ENCODE results near the gene RMND5A. TPM values are rescaled to one million over a fixed set of nuclear protein-coding genes. Genes with fewer than 3 reads are reported as not detected.
A peak's percentile ranks its signal among the peaks of the same experiment; 100 is the strongest.

Gene RMND5A
- total and polyA plus RNA-seq, 9 donors, result 26.5 to 41.3 (median 32.9) TPM

GRCh38 chr2:86776532-86776931 lies 56.4 kb downstream of the RMND5A start:
- Histone ChIP-seq H3K27me3 (ENCODE audit: control insufficient read depth, insufficient read depth, low read length) (no peaks in the 10 kb centered on the region), H3K36me3 (ENCODE audit: control insufficient read depth, insufficient read depth, low read length) (peaks cover 5% of the 10 kb centered on the region), H3K27ac (ENCODE audit: low read length) (no peak overlapping the region), H3K9me3 (replicated peaks; ENCODE audit: control insufficient read depth, low read depth, low read length) (no peaks in the 10 kb centered on the region), H3K4me1 (ENCODE audit: control insufficient read depth, insufficient read depth, low read length) (no peaks in the 10 kb centered on the region), H3K4me3 (ENCODE audit: low read length) (no peak overlapping the region)
- 86% methylated on average over 2 of the region's 7 CpGs for WGBS (ENCODE audit: insufficient coverage)
- DNase-seq, result no peak

GRCh38 chr2:86778957-86779356 lies 58.9 kb downstream of the RMND5A start:
- H3K36me3 ChIP-seq (ENCODE audit: control insufficient read depth, insufficient read depth, low read length), result peaks cover 3% of the 10 kb centered on the region
- no peaks in the 10 kb centered on the region for H3K4me1 ChIP-seq (ENCODE audit: control insufficient read depth, insufficient read depth, low read length)
- H3K4me3 ChIP-seq (ENCODE audit: low read length), result no peak overlapping the region
- DNase-seq, result no peak
- H3K27me3 ChIP-seq (ENCODE audit: control insufficient read depth, insufficient read depth, low read length), result peaks cover 2% of the 10 kb centered on the region
- no CpG with 5 or more reads among the region's 2 CpGs for WGBS (ENCODE audit: insufficient coverage)
- H3K27ac ChIP-seq (ENCODE audit: low read length), result no peak overlapping the region
- H3K9me3 ChIP-seq (replicated peaks; ENCODE audit: control insufficient read depth, low read depth, low read length), result no peaks in the 10 kb centered on the region

- DNase-seq, result no peak
- no peaks in the 10 kb centered on the region for H3K9me3 ChIP-seq (replicated peaks; ENCODE audit: control insufficient read depth, low read depth, low read length)
- no peak overlapping the region for H3K4me3 ChIP-seq (ENCODE audit: low read length)
These were observed 59.9 kb downstream of the RMND5A start for GRCh38 chr2:86779971-86780370.

GRCh38 chr2:86781363-86781762 lies 61.3 kb downstream of the RMND5A start:
- DNase-seq, result no peak
- H3K4me1 ChIP-seq (ENCODE audit: control insufficient read depth, insufficient read depth, low read length), result no peaks in the 10 kb centered on the region
- WGBS (ENCODE audit: insufficient coverage), result no CpG with 5 or more reads among the region's 9 CpGs
- no peaks in the 10 kb centered on the region for H3K36me3 ChIP-seq (ENCODE audit: control insufficient read depth, insufficient read depth, low read length)
- H3K27me3 ChIP-seq (ENCODE audit: control insufficient read depth, insufficient read depth, low read length), result peaks cover 14% of the 10 kb centered on the region
- no peak overlapping the region for H3K4me3 ChIP-seq (ENCODE audit: low read length)
- H3K9me3 ChIP-seq (replicated peaks; ENCODE audit: control insufficient read depth, low read depth, low read length), result no peaks in the 10 kb centered on the region
- H3K27ac ChIP-seq (ENCODE audit: low read length), result no peak overlapping the region

More at GRCh38 chr2:86779971-86780370, 59.9 kb downstream of the RMND5A start:
- Histone ChIP-seq H3K27me3 (ENCODE audit: control insufficient read depth, insufficient read depth, low read length) (peaks cover 2% of the 10 kb centered on the region), H3K27ac (ENCODE audit: low read length) (no peak overlapping the region), H3K36me3 (ENCODE audit: control insufficient read depth, insufficient read depth, low read length) (peaks cover 3% of the 10 kb centered on the region), H3K4me1 (ENCODE audit: control insufficient read depth, insufficient read depth, low read length) (no peaks in the 10 kb centered on the region)
- WGBS (ENCODE audit: insufficient coverage), result 64% methylated on average over 1 of the region's 3 CpGs

GRCh38 chr2:86782748-86783147 lies 62.7 kb downstream of the RMND5A start:
- no peak overlapping the region for H3K4me3 ChIP-seq (ENCODE audit: low read length)
- WGBS (ENCODE audit: insufficient coverage), result 83% methylated on average over 5 of the region's 7 CpGs
- no peaks in the 10 kb centered on the region for H3K4me1 ChIP-seq (ENCODE audit: control insufficient read depth, insufficient read depth, low read length)
- H3K36me3 ChIP-seq (ENCODE audit: control insufficient read depth, insufficient read depth, low read length), result no peaks in the 10 kb centered on the region
- DNase-seq, result no peak
- no peak overlapping the region for H3K27ac ChIP-seq (ENCODE audit: low read length)
- H3K9me3 ChIP-seq (replicated peaks; ENCODE audit: control insufficient read depth, low read depth, low read length), result no peaks in the 10 kb centered on the region
- peaks cover 21% of the 10 kb centered on the region for H3K27me3 ChIP-seq (ENCODE audit: control insufficient read depth, insufficient read depth, low read length)

GRCh38 chr2:86783615-86784339 lies 63.7 kb downstream of the RMND5A start:
- peaks cover under 1% of the 10 kb centered on the region for H3K4me1 ChIP-seq (ENCODE audit: control insufficient read depth, insufficient read depth, low read length)
- whole genome bisulfite sequencing (ENCODE audit: insufficient coverage), result 83% methylated on average over 1 of the region's 8 CpGs
- H3K27me3 ChIP-seq (ENCODE audit: control insufficient read depth, insufficient read depth, low read length), result peaks cover 30% of the 10 kb centered on the region
- H3K4me3 ChIP-seq (ENCODE audit: low read length), result no peak overlapping the region
- no peaks in the 10 kb centered on the region for H3K9me3 ChIP-seq (replicated peaks; ENCODE audit: control insufficient read depth, low read depth, low read length)
- H3K27ac ChIP-seq (ENCODE audit: low read length), result no peak overlapping the region
- no peaks in the 10 kb centered on the region for H3K36me3 ChIP-seq (ENCODE audit: control insufficient read depth, insufficient read depth, low read length)
- no peak for DNase-seq

GRCh38 chr2:86785456-86785855 lies 65.4 kb downstream of the RMND5A start:
- Histone ChIP-seq H3K27me3 (ENCODE audit: control insufficient read depth, insufficient read depth, low read length) (peaks cover 47% of the 10 kb centered on the region), H3K4me1 (ENCODE audit: control insufficient read depth, insufficient read depth, low read length) (peaks cover 15% of the 10 kb centered on the region), H3K9me3 (replicated peaks; ENCODE audit: control insufficient read depth, low read depth, low read length) (no peaks in the 10 kb centered on the region), H3K4me3 (ENCODE audit: low read length) (no peak overlapping the region), H3K27ac (ENCODE audit: low read length) (no peak overlapping the region), H3K36me3 (ENCODE audit: control insufficient read depth, insufficient read depth, low read length) (no peaks in the 10 kb centered on the region)
- DNase-seq, result no peak
- no CpG with 5 or more reads among the region's 9 CpGs for WGBS (ENCODE audit: insufficient coverage)

- WGBS (ENCODE audit: insufficient coverage), result 32% methylated on average over 6 of the region's 10 CpGs
- H3K36me3 ChIP-seq (ENCODE audit: control insufficient read depth, insufficient read depth, low read length), result no peaks in the 10 kb centered on the region
- H3K9me3 ChIP-seq (replicated peaks; ENCODE audit: control insufficient read depth, low read depth, low read length), result no peaks in the 10 kb centered on the region
- no peak overlapping the region for H3K27ac ChIP-seq (ENCODE audit: low read length)
- H3K4me3 ChIP-seq (ENCODE audit: low read length), result no peak overlapping the region
- DNase-seq, result no peak
- H3K4me1 ChIP-seq (ENCODE audit: control insufficient read depth, insufficient read depth, low read length), result peaks cover 20% of the 10 kb centered on the region
- H3K27me3 ChIP-seq (ENCODE audit: control insufficient read depth, insufficient read depth, low read length), result peaks cover 53% of the 10 kb centered on the region
These were observed 66.0 kb downstream of the RMND5A start for GRCh38 chr2:86786001-86786536.

GRCh38 chr2:86787736-86788135 lies 67.6 kb downstream of the RMND5A start:
- WGBS (ENCODE audit: insufficient coverage), result 20% methylated on average over 1 of the region's 2 CpGs
- DNase-seq, result peak; percentile 65
- Histone ChIP-seq H3K4me3 (ENCODE audit: low read length) (no peak overlapping the region), H3K9me3 (replicated peaks; ENCODE audit: control insufficient read depth, low read depth, low read length) (no peaks in the 10 kb centered on the region), H3K4me1 (ENCODE audit: control insufficient read depth, insufficient read depth, low read length) (peaks cover 25% of the 10 kb centered on the region), H3K27ac (ENCODE audit: low read length) (no peak overlapping the region), H3K27me3 (ENCODE audit: control insufficient read depth, insufficient read depth, low read length) (peaks cover 68% of the 10 kb centered on the region), H3K36me3 (ENCODE audit: control insufficient read depth, insufficient read depth, low read length) (no peaks in the 10 kb centered on the region)

GRCh38 chr2:86788165-86788564 lies 68.1 kb downstream of the RMND5A start:
- H3K4me1 ChIP-seq (ENCODE audit: control insufficient read depth, insufficient read depth, low read length), result peaks cover 25% of the 10 kb centered on the region
- DNase-seq, result no peak
- H3K9me3 ChIP-seq (replicated peaks; ENCODE audit: control insufficient read depth, low read depth, low read length), result no peaks in the 10 kb centered on the region
- no peak overlapping the region for H3K27ac ChIP-seq (ENCODE audit: low read length)
- peaks cover 68% of the 10 kb centered on the region for H3K27me3 ChIP-seq (ENCODE audit: control insufficient read depth, insufficient read depth, low read length)
- H3K36me3 ChIP-seq (ENCODE audit: control insufficient read depth, insufficient read depth, low read length), result no peaks in the 10 kb centered on the region
- 41% methylated on average over 6 of the region's 7 CpGs for WGBS (ENCODE audit: insufficient coverage)
- H3K4me3 ChIP-seq (ENCODE audit: low read length), result no peak overlapping the region

All from muscle of leg (tissue), 11 donors.